H9 (cell line): ENCODE data around the gene ARL16. TPM values are rescaled to one million over a fixed set of nuclear protein-coding genes. Genes with fewer than 3 reads are reported as not detected.

Experiments used
- DNase-seq: peaks from one replicate; pipeline ENCODE4 v3.0.0-alpha.2; 2017
- H2AFZ ChIP-seq: one replicate; pipeline ENCODE4 v1.6.1; 2013; ENCODE audit warnings: mild to moderate bottlenecking, low read length, control low read depth, moderate library complexity
- H2AK5ac ChIP-seq: 2 replicates; pipeline ENCODE4 v1.6.1; 2013; ENCODE audit warnings: low read length, control low read depth, mixed read lengths; ENCODE audit not compliant: insufficient read length
- H2BK120ac ChIP-seq: one replicate; pipeline ENCODE4 v1.6.1; 2013; ENCODE audit warnings: low read depth, mild to moderate bottlenecking, low read length, control low read depth, inconsistent platforms; ENCODE audit not compliant: poor library complexity, severe bottlenecking
- H2BK12ac ChIP-seq: 2 replicates; pipeline ENCODE4 v1.6.1; 2013; ENCODE audit warnings: low read length, control low read depth, mixed read lengths, low read depth; ENCODE audit not compliant: insufficient read length
- H2BK15ac ChIP-seq: 2 replicates; pipeline ENCODE4 v1.6.1; 2013; ENCODE audit warnings: low read depth, low read length, control low read depth
- H2BK20ac ChIP-seq: one replicate; pipeline ENCODE4 v1.6.1; 2013; ENCODE audit warnings: low read depth, mild to moderate bottlenecking, low read length, control low read depth, inconsistent platforms; ENCODE audit not compliant: poor library complexity, severe bottlenecking
- H2BK5ac ChIP-seq: 2 replicates; pipeline ENCODE4 v1.6.1; 2013; ENCODE audit warnings: low read length, control low read depth, mixed read lengths; ENCODE audit not compliant: insufficient read length
- H3K14ac ChIP-seq: 2 replicates; pipeline ENCODE4 v1.6.1; 2013; ENCODE audit warnings: low read length, control low read depth; ENCODE audit not compliant: insufficient read depth
- H3K18ac ChIP-seq: 2 replicates; pipeline ENCODE4 v1.6.1; 2013; ENCODE audit warnings: low read depth, mild to moderate bottlenecking, mixed read lengths, low read length, control low read depth; ENCODE audit not compliant: insufficient read length
- H3K23ac ChIP-seq: 2 replicates; pipeline ENCODE4 v1.6.1; 2013; ENCODE audit warnings: low read length, control low read depth, mixed read lengths, low read depth; ENCODE audit not compliant: insufficient read length
- H3K23me2 ChIP-seq: 2 replicates; pipeline ENCODE4 v1.6.1; 2013; ENCODE audit warnings: low read depth, mild to moderate bottlenecking, mixed read lengths, low read length, control low read depth; ENCODE audit not compliant: insufficient read length, poor library complexity, severe bottlenecking
- H3K27ac ChIP-seq: 2 replicates; pipeline ENCODE4 v1.5.1; 2013; ENCODE audit warnings: low read length, control low read depth, mixed read lengths, low read depth; ENCODE audit not compliant: insufficient read length
- H3K27me3 ChIP-seq: 2 replicates; pipeline ENCODE4 v1.6.1; 2013; ENCODE audit warnings: low read length, control low read depth, inconsistent platforms; ENCODE audit not compliant: insufficient read depth
- H3K4ac ChIP-seq: 2 replicates; pipeline ENCODE4 v1.6.1; 2013; ENCODE audit warnings: low read depth, mild to moderate bottlenecking, control low read depth, inconsistent platforms, low read length, moderate library complexity
- H3K4me1 ChIP-seq: 2 replicates; pipeline ENCODE4 v1.6.1; 2013; ENCODE audit warnings: low read length, control low read depth, inconsistent platforms; ENCODE audit not compliant: insufficient read depth
- H3K4me2 ChIP-seq: 2 replicates; pipeline ENCODE4 v1.6.1; 2013; ENCODE audit warnings: low read length, control low read depth, mixed read lengths; ENCODE audit not compliant: insufficient read length, insufficient read depth
- H3K56ac ChIP-seq: 2 replicates; pipeline ENCODE4 v1.6.1; 2013; ENCODE audit warnings: low read depth, mild to moderate bottlenecking, mixed read lengths, low read length, control low read depth; ENCODE audit not compliant: insufficient read length
- H3K79me1 ChIP-seq: 2 replicates; pipeline ENCODE4 v1.6.1; 2013; ENCODE audit warnings: low read depth, mild to moderate bottlenecking, moderate library complexity, low read length, control low read depth, inconsistent platforms; ENCODE audit not compliant: insufficient read depth, poor library complexity, severe bottlenecking
- H3K79me2 ChIP-seq: 2 replicates; pipeline ENCODE4 v1.6.1; 2013; ENCODE audit warnings: low read length, control low read depth, inconsistent platforms; ENCODE audit not compliant: insufficient read depth
- H3K9ac ChIP-seq: 2 replicates; pipeline ENCODE4 v1.6.1; 2013; ENCODE audit warnings: low read length, control low read depth, mixed read lengths; ENCODE audit not compliant: insufficient read length; ENCODE audit errors: extremely low read depth
- H3K9me3 ChIP-seq: one replicate; pipeline ENCODE4 v1.6.1; 2013; ENCODE audit warnings: low read depth, low read length, inconsistent platforms; ENCODE audit not compliant: control insufficient read depth
- H3T11ph ChIP-seq: one replicate; pipeline ENCODE4 v1.6.1; 2013; ENCODE audit warnings: mild to moderate bottlenecking, low read length, control low read depth, inconsistent platforms
- H4K20me1 ChIP-seq: one replicate; pipeline ENCODE4 v1.6.1; 2013; ENCODE audit not compliant: control insufficient read depth, insufficient read length, insufficient read depth
- H4K5ac ChIP-seq: 2 replicates; pipeline ENCODE4 v1.6.1; 2013; ENCODE audit warnings: low read depth, mild to moderate bottlenecking, mixed read lengths, low read length, control low read depth; ENCODE audit not compliant: insufficient read length
- H4K8ac ChIP-seq: replicated peaks from 2 replicates; pipeline ENCODE4 v1.6.1; 2013; ENCODE audit warnings: low read length, control low read depth, mixed read lengths, low read depth; ENCODE audit not compliant: insufficient read length
- H4K91ac ChIP-seq: 2 replicates; pipeline ENCODE4 v1.6.1; 2013; ENCODE audit warnings: low read depth, mild to moderate bottlenecking, moderate library complexity, mixed read lengths, low read length, control low read depth; ENCODE audit not compliant: insufficient read length
- H3K27ac Mint-ChIP-seq, 3 experiments: 2 replicates in 2 of 3; 3 replicates in 1 of 3; pipeline ENCODE4 v1.8.0; 2020 to 2021; ENCODE audit warnings: mixed read lengths in 3 of 3, mild to moderate bottlenecking in 1 of 3, moderate library complexity in 1 of 3
- H3K27me3 Mint-ChIP-seq: 2 replicates; pipeline ENCODE4 v1.8.0; 2021; ENCODE audit warnings: low read depth, mild to moderate bottlenecking, moderate library complexity, mixed read lengths
- H3K36me3 Mint-ChIP-seq, 3 experiments: 2 replicates in 2 of 3; 3 replicates in 1 of 3; pipeline ENCODE4 v1.8.0; 2020 to 2021; ENCODE audit warnings: low read depth in 3 of 3, mixed read lengths in 3 of 3; ENCODE audit not compliant: insufficient read depth in 1 of 3
- H3K4me1 Mint-ChIP-seq, 2 experiments: 2 replicates each; pipeline ENCODE4 v1.8.0; 2020; ENCODE audit warnings: mixed read lengths in 2 of 2
- H3K4me3 Mint-ChIP-seq, 2 experiments: 2 replicates in 1 of 2; 3 replicates in 1 of 2; pipeline ENCODE4 v1.8.0; 2020 to 2021; ENCODE audit warnings: mild to moderate bottlenecking in 2 of 2, mixed read lengths in 2 of 2, moderate library complexity in 1 of 2
- H3K9me3 Mint-ChIP-seq, 2 experiments: 2 replicates in 1 of 2; 3 replicates in 1 of 2; pipeline ENCODE4 v1.8.0; 2020; ENCODE audit warnings: mild to moderate bottlenecking in 2 of 2, mixed read lengths in 2 of 2, moderate library complexity in 1 of 2
- CTCF ChIP-seq: fragments of 200-600 bp; sonication (generic); conservative IDR thresholded peaks from 3 replicates; pipeline ENCODE4 v1.8.0; 2021; ENCODE audit warnings: antibody characterized with exemption, mild to moderate bottlenecking
- WGBS: extraction: QIAGEN DNeasy Blood & Tissue Kit; methylation state at CpG from one replicate; pipeline ENCODE4 v1.1.7; 2013; ENCODE audit warnings: missing lambda C conversion rate, low lambda C conversion rate, mixed read lengths; ENCODE audit not compliant: insufficient read length; ENCODE audit errors: extremely low coverage; 5-methylcytosine and 5-hydroxymethylcytosine counted together
- total RNA-seq: library from RNA; stranded (reverse); gene quantifications from 2 replicates; pipeline ENCODE4 v1.2.1, GENCODE V29; 2021

The ARL16 gene
- total RNA-seq, 1 experiment from 2014 or later = 58.6 TPM

- no peak overlapping the region for H3K4ac ChIP-seq
- Mint-ChIP-seq H3K36me3 (peaks cover 6 to 18% (median 14%) of the 10 kb centered on the region in 3 experiments), H3K4me3 (no peak overlapping the region), H3K9me3 (no peaks in the 10 kb centered on the region; a peak in 1 of 5 replicates), H3K27ac (no peak overlapping the region), H3K4me1 (peaks cover 9 to 20% of the 10 kb centered on the region in 2 experiments), H3K27me3 (no peaks in the 10 kb centered on the region; the same call in 1 of the 2 replicates)
- peaks cover 5% of the 10 kb centered on the region for H3K23me2 ChIP-seq
- H2BK12ac ChIP-seq = no peak overlapping the region
- no peak overlapping the region for H3K56ac ChIP-seq
- H3K4me2 ChIP-seq = no peak overlapping the region
- H4K5ac ChIP-seq = no peak overlapping the region
- H3K18ac ChIP-seq = no peak overlapping the region
- no peak overlapping the region for H2BK15ac ChIP-seq
- H3K9me3 ChIP-seq = no peaks in the 10 kb centered on the region
- H3K23ac ChIP-seq = no peak overlapping the region
- no peaks in the 10 kb centered on the region for H3K27me3 ChIP-seq
- H2BK120ac ChIP-seq = no peak overlapping the region
- no peak for TF ChIP-seq CTCF
- H3T11ph ChIP-seq = no peak overlapping the region
- H4K91ac ChIP-seq = no peak overlapping the region
- H2AK5ac ChIP-seq = no peak overlapping the region
- H2AFZ ChIP-seq = no peak overlapping the region
- H2BK20ac ChIP-seq = no peak overlapping the region
- H3K4me1 ChIP-seq = no peaks in the 10 kb centered on the region
- no peak overlapping the region for H3K14ac ChIP-seq
- no peaks in the 10 kb centered on the region; the same call in 1 of the 2 replicates for H3K79me2 ChIP-seq
- H2BK5ac ChIP-seq = no peak overlapping the region
- no peaks in the 10 kb centered on the region for H3K79me1 ChIP-seq
- WGBS = no CpG with 5 or more reads among the region's 9 CpGs
- no peak for DNase-seq
- no peak overlapping the region for H3K9ac ChIP-seq
- H4K20me1 ChIP-seq = no peaks in the 10 kb centered on the region
- H3K27ac ChIP-seq = no peak overlapping the region
- no peak overlapping the region for H4K8ac ChIP-seq
Measured at GRCh38 chr17:81717766-81718089, 34.1 kb upstream of the ARL16 start.
